Trophoblast cell (in vitro differentiated cells and primary cell): ENCODE measurements around the gene PRDM16.

Experiments used
- DNase-seq, 2 donors: peaks; one replicate each; pipeline ENCODE4 v3.0.0-alpha.2; 2016
- H2AFZ ChIP-seq: 2 replicates; pipeline ENCODE4 v1.6.1; 2013; ENCODE audit warnings: low read length, moderate library complexity, mild to moderate bottlenecking; ENCODE audit not compliant: insufficient read depth, poor library complexity
- H2AK5ac ChIP-seq: 2 replicates; pipeline ENCODE4 v1.6.1; 2013; ENCODE audit warnings: mild to moderate bottlenecking, low read length
- H2BK120ac ChIP-seq: 2 replicates; pipeline ENCODE4 v1.6.1; 2013; ENCODE audit warnings: low read length, mild to moderate bottlenecking, moderate library complexity; ENCODE audit not compliant: insufficient read depth, poor library complexity
- H2BK12ac ChIP-seq: 2 replicates; pipeline ENCODE4 v1.6.1; 2013; ENCODE audit warnings: mild to moderate bottlenecking, low read length, moderate library complexity
- H2BK5ac ChIP-seq: 2 replicates; pipeline ENCODE4 v1.6.1; 2013; ENCODE audit warnings: low read length, low read depth, moderate library complexity, mild to moderate bottlenecking; ENCODE audit not compliant: poor library complexity
- H3K14ac ChIP-seq: 2 replicates; pipeline ENCODE4 v1.6.1; 2013; ENCODE audit warnings: mild to moderate bottlenecking, low read length
- H3K18ac ChIP-seq: 2 replicates; pipeline ENCODE4 v1.6.1; 2013; ENCODE audit warnings: mild to moderate bottlenecking, low read length
- H3K23ac ChIP-seq: 2 replicates; pipeline ENCODE4 v1.6.1; 2013; ENCODE audit warnings: low read length
- H3K27ac ChIP-seq: 2 replicates; pipeline ENCODE4 v1.5.1; 2013; ENCODE audit warnings: low read depth, mild to moderate bottlenecking, inconsistent platforms, low read length, moderate library complexity
- H3K27me3 ChIP-seq: 2 replicates; pipeline ENCODE4 v1.6.1; 2013; ENCODE audit warnings: inconsistent platforms, mild to moderate bottlenecking, low read length, moderate library complexity; ENCODE audit not compliant: insufficient read depth
- H3K36me3 ChIP-seq, 2 experiments: 1 replicate in 1 of 2; 2 replicates in 1 of 2; pipeline ENCODE4 v1.6.1; 2013; ENCODE audit warnings: low read length in 2 of 2, mild to moderate bottlenecking in 2 of 2, moderate library complexity in 1 of 2; ENCODE audit not compliant: insufficient read depth in 2 of 2, control insufficient read depth in 1 of 2
- H3K4ac ChIP-seq: 2 replicates; pipeline ENCODE4 v1.6.1; 2013; ENCODE audit warnings: low read depth, mild to moderate bottlenecking, low read length, moderate library complexity
- H3K4me1 ChIP-seq, 2 experiments: 1 replicate in 1 of 2; 2 replicates in 1 of 2; pipeline ENCODE4 v1.6.1; 2013; ENCODE audit warnings: low read length in 2 of 2, mild to moderate bottlenecking in 2 of 2, moderate library complexity in 1 of 2; ENCODE audit not compliant: insufficient read depth in 2 of 2, control insufficient read depth in 1 of 2
- H3K4me2 ChIP-seq: 2 replicates; pipeline ENCODE4 v1.6.1; 2013; ENCODE audit warnings: inconsistent platforms, mild to moderate bottlenecking, low read length, moderate library complexity
- H3K4me3 ChIP-seq: 2 replicates; pipeline ENCODE4 v1.5.1; 2013; ENCODE audit warnings: mild to moderate bottlenecking, low read depth, low read length, inconsistent platforms
- H3K79me1 ChIP-seq: one replicate; pipeline ENCODE4 v1.6.1; 2013; ENCODE audit warnings: low read length
- H3K79me2 ChIP-seq: 2 replicates; pipeline ENCODE4 v1.6.1; 2013; ENCODE audit warnings: low read length, mild to moderate bottlenecking; ENCODE audit not compliant: control insufficient read depth, insufficient read depth, poor library complexity
- H3K9ac ChIP-seq: 2 replicates; pipeline ENCODE4 v1.6.1; 2013; ENCODE audit warnings: mild to moderate bottlenecking, low read length
- H3K9me3 ChIP-seq: 2 replicates; pipeline ENCODE4 v1.6.1; 2013; ENCODE audit warnings: low read depth, mild to moderate bottlenecking, control low read depth, inconsistent platforms, low read length; ENCODE audit not compliant: insufficient read depth
- H4K12ac ChIP-seq: 2 replicates; pipeline ENCODE4 v1.6.1; 2013; ENCODE audit warnings: low read depth, mild to moderate bottlenecking, low read length, moderate library complexity
- H4K8ac ChIP-seq: 2 replicates; pipeline ENCODE4 v1.6.1; 2013; ENCODE audit warnings: low read depth, mild to moderate bottlenecking, low read length, moderate library complexity
- H4K91ac ChIP-seq: one replicate; pipeline ENCODE4 v1.6.1; 2013; ENCODE audit warnings: low read depth, mild to moderate bottlenecking, low read length, moderate library complexity
- WGBS: extraction: QIAGEN DNeasy Blood & Tissue Kit; methylation state at CpG from one replicate; pipeline ENCODE4 v1.1.7; 2013; ENCODE audit warnings: missing lambda C conversion rate; ENCODE audit not compliant: insufficient read length, insufficient coverage; ENCODE audit errors: extremely low coverage; 5-methylcytosine and 5-hydroxymethylcytosine counted together

Gene PRDM16

GRCh38 chr1:3207217-3207848 lies 138.3 kb downstream of the PRDM16 start:
- no peak overlapping the region for H3K27ac ChIP-seq
- no peak overlapping the region for H3K18ac ChIP-seq
- H3K23ac ChIP-seq: no peak overlapping the region
- H4K91ac ChIP-seq: no peak overlapping the region
- no peaks in the 10 kb centered on the region for H3K79me1 ChIP-seq
- no peaks in the 10 kb centered on the region for H3K27me3 ChIP-seq
- H2BK5ac ChIP-seq: no peak overlapping the region
- H3K9me3 ChIP-seq: no peaks in the 10 kb centered on the region
- H4K8ac ChIP-seq: no peak overlapping the region
- H3K4me2 ChIP-seq: no peak overlapping the region
- no CpG with 5 or more reads among the region's 26 CpGs for WGBS
- no peak overlapping the region for H3K4ac ChIP-seq
- H2BK12ac ChIP-seq: no peak overlapping the region
- H2AK5ac ChIP-seq: no peak overlapping the region
- H3K9ac ChIP-seq: no peak overlapping the region
- no peak for DNase-seq
- H3K4me1 ChIP-seq: no peaks in the 10 kb centered on the region
- no peak overlapping the region for H2BK120ac ChIP-seq
- H3K79me2 ChIP-seq: no peaks in the 10 kb centered on the region
- H3K36me3 ChIP-seq: no peaks in the 10 kb centered on the region
- H3K4me3 ChIP-seq: no peak overlapping the region
- no peak overlapping the region for H3K14ac ChIP-seq
- no peak overlapping the region for H4K12ac ChIP-seq
- no peak overlapping the region for H2AFZ ChIP-seq

- Histone ChIP-seq H2BK5ac (no peak overlapping the region), H2AK5ac (no peak overlapping the region), H3K4me3 (no peak overlapping the region), H2AFZ (no peak overlapping the region), H4K91ac (no peak overlapping the region), H3K27me3 (no peaks in the 10 kb centered on the region), H3K9ac (no peak overlapping the region), H2BK12ac (no peak overlapping the region), H3K79me1 (no peaks in the 10 kb centered on the region), H3K23ac (no peak overlapping the region), H3K79me2 (no peaks in the 10 kb centered on the region), H4K12ac (no peak overlapping the region), H3K9me3 (no peaks in the 10 kb centered on the region), H3K4ac (no peak overlapping the region), H3K18ac (no peak overlapping the region), H3K36me3 (no peaks in the 10 kb centered on the region), H3K27ac (no peak overlapping the region), H3K14ac (no peak overlapping the region), H3K4me2 (no peak overlapping the region), H4K8ac (no peak overlapping the region), H2BK120ac (no peak overlapping the region), H3K4me1 (no peaks in the 10 kb centered on the region)
- no CpG with 5 or more reads among the region's 3 CpGs for WGBS
- DNase-seq: no peak
These were observed 139.8 kb downstream of the PRDM16 start for GRCh38 chr1:3208819-3209200.

- Histone ChIP-seq H2BK120ac (no peak overlapping the region), H3K9ac (no peak overlapping the region), H3K14ac (no peak overlapping the region), H4K12ac (no peak overlapping the region), H3K18ac (no peak overlapping the region), H3K9me3 (no peaks in the 10 kb centered on the region), H3K36me3 (no peaks in the 10 kb centered on the region), H3K4me1 (no peaks in the 10 kb centered on the region), H3K4ac (no peak overlapping the region), H2AFZ (no peak overlapping the region), H2BK5ac (no peak overlapping the region), H3K79me2 (no peaks in the 10 kb centered on the region), H4K91ac (no peak overlapping the region), H3K4me3 (no peak overlapping the region), H3K23ac (no peak overlapping the region), H3K79me1 (no peaks in the 10 kb centered on the region), H3K27me3 (no peaks in the 10 kb centered on the region), H4K8ac (no peak overlapping the region), H3K4me2 (no peak overlapping the region), H2BK12ac (no peak overlapping the region), H3K27ac (no peak overlapping the region), H2AK5ac (no peak overlapping the region)
- no peak for DNase-seq
- WGBS: no CpG with 5 or more reads among the region's 19 CpGs
These were observed 140.2 kb downstream of the PRDM16 start for GRCh38 chr1:3209201-3209600.

GRCh38 chr1:3211582-3212375 lies 142.8 kb downstream of the PRDM16 start:
- no peak overlapping the region for H2BK120ac ChIP-seq
- H4K12ac ChIP-seq: no peak overlapping the region
- no peaks in the 10 kb centered on the region for H3K79me2 ChIP-seq
- no peak overlapping the region for H3K9ac ChIP-seq
- no peaks in the 10 kb centered on the region for H3K36me3 ChIP-seq
- H3K14ac ChIP-seq: no peak overlapping the region
- no peak overlapping the region for H3K27ac ChIP-seq
- no peak overlapping the region for H3K4me2 ChIP-seq
- H2AFZ ChIP-seq: no peak overlapping the region
- H3K23ac ChIP-seq: no peak overlapping the region
- H3K27me3 ChIP-seq: no peaks in the 10 kb centered on the region
- no peak overlapping the region for H4K8ac ChIP-seq
- no peak overlapping the region for H2BK5ac ChIP-seq
- H3K4ac ChIP-seq: no peak overlapping the region
- DNase-seq: no peak
- no CpG with 5 or more reads among the region's 47 CpGs for WGBS
- H4K91ac ChIP-seq: no peak overlapping the region
- peaks cover 2% of the 10 kb centered on the region for H3K9me3 ChIP-seq
- H3K79me1 ChIP-seq: no peaks in the 10 kb centered on the region
- no peak overlapping the region for H2AK5ac ChIP-seq
- no peaks in the 10 kb centered on the region for H3K4me1 ChIP-seq
- no peak overlapping the region for H3K18ac ChIP-seq
- no peak overlapping the region for H3K4me3 ChIP-seq
- H2BK12ac ChIP-seq: no peak overlapping the region
